Measurements from ENCODE around the gene USP12.
A peak's percentile ranks its signal among the peaks of the same experiment; 100 is the strongest.
"Not testable (repeated sequence)": the region's sequence is repeated elsewhere in the genome, so short reads cannot be mapped to it uniquely, and the experiment has no call there.

USP12 gene, protein sequence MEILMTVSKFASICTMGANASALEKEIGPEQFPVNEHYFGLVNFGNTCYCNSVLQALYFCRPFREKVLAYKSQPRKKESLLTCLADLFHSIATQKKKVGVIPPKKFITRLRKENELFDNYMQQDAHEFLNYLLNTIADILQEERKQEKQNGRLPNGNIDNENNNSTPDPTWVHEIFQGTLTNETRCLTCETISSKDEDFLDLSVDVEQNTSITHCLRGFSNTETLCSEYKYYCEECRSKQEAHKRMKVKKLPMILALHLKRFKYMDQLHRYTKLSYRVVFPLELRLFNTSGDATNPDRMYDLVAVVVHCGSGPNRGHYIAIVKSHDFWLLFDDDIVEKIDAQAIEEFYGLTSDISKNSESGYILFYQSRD

DNA sequence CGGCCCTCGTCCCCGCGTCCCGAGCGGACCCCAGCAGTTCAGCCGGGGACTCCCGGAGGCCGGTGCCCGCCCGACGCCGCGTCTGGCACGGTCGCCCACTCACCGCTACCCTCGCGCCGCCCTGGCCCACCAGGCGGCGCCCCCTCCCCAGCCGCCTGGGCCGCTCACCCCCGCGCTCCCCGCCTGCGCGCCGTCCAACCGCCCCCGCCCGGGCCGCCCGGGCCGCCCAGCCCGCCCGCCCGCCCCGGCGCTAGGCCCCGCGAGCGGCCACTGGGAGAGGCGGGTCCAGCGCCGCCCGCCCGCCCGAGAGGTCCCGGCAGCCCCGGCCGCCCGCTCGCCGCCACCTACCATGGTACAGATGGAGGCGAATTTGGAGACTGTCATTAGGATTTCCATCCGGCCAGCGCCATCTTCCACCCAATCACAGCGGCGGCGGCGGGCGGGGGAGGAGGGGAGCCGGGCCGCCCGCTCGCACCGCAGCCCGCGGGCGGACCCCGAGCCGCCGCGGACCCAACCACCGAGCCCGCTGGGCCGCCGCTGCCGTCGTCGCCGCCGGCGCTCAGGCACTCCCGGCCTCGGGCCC lies at the start of gene USP12:
TSS of gene USP12 (minus strand) at position 568 of the 583 bp plus-strand sequence. CDS start at position 396, 172 bp downstream.
- no peak for DNase-seq

DNA sequence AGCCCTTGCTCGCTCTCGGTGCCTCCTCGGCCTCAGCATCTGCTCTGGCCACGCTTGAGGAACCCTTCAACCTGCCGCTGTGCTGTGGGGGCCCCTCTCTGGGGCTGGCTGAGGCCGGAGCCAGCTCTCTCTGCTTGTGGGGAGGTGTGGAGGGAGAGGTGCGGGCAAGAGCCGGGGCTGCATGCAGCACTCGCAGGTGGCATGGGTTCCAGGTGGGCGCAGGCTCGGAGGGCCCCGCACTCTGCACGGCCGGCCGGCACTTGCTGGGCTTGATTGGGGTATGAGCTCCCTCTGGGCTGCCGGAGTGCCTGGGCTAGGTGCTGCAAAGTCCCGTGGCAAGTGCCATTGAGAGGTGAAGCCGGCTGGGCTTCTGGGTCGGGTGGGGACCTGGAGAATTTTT lies 48.0 kb upstream of the USP12 start:
- DNase-seq: no peak

DNA sequence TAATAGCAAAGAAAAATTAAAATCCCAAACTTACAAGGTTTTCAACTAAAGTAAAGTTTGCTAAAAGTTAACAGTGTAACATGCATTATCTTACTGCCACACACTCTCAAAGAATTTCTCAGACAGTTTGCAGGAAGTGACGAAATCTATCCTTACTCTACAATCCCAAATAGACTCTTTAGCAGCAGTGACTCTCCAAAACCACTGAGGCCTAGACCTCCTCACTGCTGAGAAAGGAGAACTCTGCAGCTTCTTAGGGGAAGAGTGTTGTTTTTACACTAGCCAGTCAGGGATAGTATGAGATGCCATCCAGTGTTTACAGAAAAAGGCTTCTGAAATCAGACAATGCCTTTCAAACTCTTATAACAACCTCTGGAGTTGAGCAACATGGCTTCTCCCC lies 47.2 kb upstream of the USP12 start:
- not testable (repeated sequence) for DNase-seq

DNA sequence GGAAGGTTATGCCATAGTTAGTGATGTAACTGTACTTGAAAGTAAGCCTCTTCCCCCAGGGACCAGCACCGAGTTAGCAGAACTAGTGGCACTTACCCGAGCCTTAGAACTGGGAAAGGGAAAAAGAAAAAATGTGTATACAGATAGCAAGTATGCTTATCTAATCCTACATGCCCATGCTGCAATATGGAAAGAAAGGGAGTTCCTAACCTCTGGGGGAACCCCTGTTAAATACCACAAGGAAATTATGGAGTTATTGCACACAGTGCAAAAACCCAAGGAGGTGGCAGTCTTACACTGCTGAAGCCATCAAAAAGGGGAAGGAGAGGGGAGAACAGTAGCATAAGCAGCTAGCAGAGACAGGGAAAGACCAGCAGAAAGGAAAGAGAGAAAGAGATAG lies 46.2 kb upstream of the USP12 start:
- not testable (repeated sequence) for DNase-seq

DNA sequence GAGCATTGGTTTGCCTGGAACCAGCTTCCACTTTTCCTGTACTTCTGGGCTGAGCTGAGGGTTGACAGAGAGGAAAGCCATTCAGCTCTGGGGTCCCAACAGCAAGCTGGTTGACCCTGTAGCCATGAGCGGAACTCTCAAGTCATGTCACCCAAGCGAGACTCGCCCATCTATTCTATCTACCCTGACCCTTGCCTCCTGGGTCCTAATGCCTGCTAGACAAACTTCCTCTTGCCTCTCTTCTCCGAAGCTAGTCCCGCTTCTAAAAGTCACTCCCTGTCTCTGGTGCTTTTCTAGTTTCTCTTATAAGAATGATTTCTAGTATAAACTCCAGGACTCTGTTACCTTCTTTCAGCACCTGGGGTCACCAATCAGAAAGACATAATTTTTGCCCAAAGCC lies 41.8 kb upstream of the USP12 start:
- not testable (repeated sequence) for DNase-seq

DNA sequence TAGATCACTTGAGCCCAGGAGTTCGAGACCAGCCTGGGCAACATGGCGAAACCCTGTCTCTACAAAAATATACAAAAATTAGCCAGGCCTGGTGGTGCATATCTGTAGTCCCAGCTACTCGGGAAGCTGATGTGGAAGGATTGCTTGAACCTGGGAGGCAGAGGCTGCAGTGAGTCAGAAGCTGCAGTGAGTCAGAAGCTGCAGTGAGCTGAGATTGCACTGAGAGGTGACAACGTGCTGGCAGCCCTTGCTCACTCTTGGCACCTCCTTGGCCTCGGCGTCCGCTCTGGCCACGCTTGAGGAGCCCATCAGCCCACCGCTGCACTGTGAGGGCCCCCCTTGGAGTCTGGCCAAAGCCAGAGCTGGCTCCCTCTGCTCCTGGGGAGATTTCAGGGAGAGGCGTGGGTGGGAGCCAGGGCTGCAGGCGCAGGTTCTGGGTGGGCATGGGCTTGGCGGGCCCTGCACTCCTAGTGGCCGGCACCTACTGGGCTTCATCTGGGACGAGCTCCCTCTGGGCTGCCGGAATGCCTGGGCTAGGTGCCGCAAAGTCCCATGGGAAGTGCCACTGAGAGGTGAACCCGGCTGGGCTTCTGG lies 40.3 kb upstream of the USP12 start:
- no peak for DNase-seq

DNA sequence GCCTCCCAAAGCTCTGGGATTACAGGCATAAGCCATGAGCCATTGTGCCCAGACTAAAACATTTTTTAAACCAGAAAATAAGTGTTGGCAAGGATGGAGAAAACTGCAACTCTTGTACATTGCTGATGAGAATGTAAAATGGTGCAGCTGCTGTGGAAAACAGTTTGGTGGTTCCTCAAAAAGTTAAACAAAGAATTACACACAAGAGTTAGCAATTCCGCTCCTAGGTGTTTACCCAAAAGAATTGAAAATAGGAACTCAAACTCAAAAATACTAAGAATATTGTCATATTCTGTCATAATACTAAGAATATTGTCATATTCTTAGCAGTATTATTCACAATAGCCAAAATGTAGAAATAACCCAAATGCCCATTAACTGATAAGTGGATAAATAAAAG lies 39.7 kb upstream of the USP12 start:
- DNase-seq: no peak

DNA sequence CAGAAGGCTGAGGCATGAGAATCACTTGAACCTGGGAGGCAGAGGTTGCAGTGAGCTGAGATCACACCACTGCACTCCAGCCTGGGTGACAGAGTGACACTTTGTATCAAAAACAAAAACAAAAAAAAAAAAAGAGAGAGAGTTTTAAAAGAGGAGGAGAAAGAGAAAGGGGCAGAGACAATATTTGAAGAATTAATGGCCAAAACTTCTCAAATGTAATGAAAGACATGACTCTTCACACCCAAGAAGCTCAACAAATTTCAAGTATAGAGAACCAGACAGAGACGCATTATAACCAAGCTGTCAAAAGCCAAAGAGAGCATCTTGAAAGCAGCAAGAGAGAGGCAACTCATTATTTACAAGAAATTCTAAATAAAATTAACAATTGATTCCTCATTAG lies 36.9 kb upstream of the USP12 start:
- DNase-seq: no peak

DNA sequence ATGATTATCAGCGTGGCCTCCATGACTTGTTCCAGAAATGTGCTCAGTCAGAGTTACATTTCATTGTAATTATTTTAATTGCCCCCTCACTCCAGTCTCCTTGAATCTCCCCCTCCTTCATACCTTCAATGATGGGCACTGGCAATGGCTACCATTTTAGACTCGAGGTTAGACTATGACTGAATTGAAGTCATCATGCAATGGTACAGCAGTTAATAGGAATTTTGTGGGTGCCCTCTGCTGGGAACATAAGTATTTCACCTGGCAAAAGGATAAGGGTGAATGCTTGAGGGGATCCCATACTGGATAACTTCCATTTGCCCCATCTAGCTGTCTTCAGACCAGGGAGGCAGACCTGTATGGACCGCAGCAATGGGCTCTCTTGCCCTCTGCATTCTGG lies 32.2 kb upstream of the USP12 start:
- peak; percentile 16 for DNase-seq

DNA sequence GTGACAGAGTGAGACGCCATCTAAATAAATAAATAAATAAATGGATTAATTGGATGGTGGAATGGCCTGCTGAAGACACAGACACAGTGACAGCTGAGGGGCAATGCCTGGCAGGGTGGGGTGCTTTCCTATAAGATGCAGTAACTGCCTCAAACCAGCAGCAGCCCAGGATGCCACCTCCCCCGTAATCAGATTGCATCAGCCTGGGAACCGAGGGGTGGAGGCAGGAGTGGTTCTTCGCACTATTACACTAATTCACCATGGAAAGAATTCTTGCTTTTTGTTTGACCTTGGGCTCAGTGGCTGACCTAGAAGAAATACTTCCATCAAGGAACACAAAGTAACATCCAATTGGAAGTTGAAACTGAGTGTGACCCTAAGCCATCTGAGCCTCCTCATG lies 31.6 kb upstream of the USP12 start:
- no peak for DNase-seq

DNA sequence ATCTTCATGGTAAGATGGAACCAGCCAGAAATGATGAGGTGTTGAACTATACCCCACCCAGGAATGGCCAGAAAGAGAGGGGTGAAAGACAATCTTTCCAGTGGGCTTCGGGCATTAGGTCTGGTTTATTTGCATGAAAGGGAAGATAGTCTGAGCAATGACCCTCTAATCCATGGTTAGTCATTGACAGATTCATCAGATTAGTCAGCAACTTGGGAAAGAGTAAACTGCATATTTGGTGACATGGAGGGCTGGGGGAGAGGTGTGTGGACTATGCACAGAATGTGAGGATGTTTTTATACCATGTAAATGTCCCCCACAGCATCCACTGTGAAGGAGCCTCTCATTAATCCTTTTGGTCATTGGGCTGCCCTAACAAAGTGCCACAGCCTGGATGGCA lies 30.1 kb upstream of the USP12 start:
- no peak for DNase-seq

DNA sequence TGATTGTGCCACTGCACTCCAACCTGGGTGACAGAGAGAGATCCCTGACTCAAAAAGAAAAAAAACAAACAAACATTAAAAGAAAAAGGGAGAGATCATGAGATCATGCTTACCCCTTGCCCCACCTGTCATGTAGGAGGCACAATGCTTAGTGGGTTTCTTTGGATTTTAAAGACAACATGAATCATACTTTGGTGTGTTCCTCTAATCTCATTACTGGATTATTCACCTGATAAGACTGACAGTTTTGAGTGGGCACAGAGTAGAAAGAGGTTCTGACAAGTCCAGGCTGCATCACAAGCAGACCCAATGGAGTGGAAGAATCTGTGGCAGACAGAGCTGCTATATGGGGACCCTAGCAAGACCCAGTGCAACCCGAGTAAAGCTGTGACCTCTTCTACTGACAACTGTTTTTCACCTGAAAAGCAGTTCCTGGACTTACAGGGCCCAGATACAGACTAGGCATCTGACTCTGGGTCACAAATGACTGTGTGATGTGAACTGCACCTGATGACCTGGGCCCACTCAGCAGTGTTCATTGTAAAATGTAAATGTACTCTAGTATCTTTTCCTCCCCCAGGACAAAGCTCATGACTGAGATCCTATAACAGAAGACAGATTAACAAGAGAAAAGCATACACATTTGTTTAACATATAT lies 28.9 kb upstream of the USP12 start:
- DNase-seq: no peak

DNA sequence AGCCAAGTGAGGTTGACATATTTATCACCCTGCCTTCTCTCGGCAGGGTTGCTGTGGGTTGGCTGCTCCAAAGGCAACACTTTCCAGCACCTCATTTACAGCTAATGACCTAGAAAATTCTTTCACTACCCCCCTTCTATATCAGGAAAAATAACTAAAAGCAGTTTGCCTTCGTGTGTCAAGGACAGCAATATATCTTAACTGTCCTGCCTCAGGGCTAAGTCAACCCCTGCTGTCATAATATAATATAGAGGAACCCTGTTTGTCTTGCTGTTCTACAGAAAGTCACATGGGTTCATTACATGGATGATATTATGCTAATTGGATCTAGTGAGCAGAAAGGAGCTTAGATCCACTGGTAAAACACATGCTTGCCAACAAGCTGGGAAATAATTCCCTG lies 28.1 kb upstream of the USP12 start:
- no peak for DNase-seq

DNA sequence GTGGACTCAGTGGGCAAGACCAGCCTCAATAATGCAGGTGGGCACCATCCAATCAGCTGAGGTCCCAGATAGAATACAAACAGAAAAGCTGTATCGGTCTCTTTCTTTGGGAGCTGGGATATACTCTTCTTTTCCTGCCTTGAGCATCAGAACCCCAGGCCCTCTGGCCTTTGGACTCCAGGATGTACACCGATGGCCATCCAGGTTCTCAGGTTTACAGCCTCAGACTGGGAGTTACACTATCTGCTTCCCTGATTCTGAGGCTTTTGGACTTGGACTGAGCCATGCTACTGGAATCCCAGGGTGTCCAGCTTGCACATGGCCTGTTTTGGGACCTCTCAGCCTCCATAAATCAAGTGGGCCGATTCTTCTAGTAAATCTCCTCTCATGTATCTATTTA lies 27.6 kb upstream of the USP12 start:
- no peak for DNase-seq

DNA sequence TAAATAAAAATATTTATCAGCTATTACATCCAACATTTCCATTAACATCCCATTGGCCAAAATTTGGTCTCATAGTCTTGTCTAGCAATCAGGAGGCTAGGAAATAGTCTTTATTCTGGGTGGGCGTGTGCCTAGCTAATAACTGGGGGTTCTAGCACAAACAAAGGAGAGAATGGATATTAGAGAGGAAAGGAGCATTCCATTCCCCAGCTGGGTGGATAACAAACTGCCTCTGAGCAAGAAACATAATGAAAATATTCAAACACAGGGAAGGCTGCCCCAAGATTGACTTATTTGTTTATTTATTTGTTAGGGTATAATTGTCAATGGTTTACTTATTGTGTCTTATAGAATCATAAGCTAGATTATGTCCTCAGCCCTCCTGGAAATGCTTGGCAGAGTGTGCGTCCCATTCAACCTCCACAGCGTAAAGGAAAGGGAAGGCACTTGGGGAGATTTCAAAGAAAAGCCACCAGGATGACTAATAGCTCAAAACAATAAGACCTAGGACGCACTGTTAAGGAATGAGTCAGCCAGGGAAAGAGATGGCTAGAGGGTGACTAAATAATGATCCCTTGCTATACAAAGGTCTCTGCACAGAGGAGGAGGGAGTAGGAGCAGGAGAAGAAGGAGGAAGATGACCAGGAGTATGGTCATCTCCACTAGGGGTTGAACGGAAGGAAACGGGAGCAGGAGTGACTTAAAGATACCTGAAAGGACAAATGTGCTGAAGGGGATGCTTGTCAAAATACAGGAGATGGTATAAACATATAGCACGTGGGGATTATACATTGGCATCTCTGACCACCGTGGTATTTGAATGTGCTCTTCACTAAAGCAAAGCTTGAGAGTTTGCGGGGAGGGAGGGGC lies 23.5 kb upstream of the USP12 start:
- no peak for DNase-seq

DNA sequence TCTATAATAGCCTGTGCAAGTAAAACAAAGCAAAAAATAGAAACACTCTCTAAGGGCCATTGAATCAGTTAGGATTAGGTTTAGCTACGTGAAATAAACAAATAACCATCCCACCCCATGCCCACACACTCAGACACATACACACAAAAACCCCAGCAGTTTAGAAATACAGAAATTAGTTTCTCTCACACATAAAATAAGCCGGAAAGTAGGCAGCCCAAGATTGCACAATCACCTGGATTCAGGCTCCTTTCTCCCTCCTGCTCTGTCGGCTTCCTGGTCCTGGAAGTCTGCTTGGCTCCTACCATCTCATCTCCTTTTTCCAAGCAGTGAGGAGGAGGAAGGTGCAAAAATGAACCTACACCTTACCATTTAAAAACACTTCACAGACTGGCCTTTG lies 22.6 kb upstream of the USP12 start:
- no peak for DNase-seq

DNA sequence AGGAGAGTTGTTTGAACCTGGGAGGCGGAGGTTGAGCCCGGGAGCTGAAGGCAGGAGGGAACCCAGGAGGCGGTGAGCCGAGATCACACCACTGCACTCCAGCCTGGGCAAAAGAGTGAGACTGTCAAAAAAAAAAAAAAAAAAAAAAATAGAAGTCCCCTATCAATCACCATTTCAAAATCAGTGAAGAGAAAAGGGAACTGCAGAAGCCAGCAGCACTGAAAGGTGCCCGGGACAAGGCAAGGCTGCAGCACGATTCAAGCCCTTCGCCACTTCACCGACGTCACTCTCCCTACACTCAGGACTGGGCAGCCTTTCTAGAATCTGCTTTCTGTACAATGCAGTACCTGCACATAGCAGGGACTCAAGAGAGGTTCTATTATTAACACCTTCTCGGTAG lies 21.9 kb upstream of the USP12 start:
- no peak for DNase-seq

DNA sequence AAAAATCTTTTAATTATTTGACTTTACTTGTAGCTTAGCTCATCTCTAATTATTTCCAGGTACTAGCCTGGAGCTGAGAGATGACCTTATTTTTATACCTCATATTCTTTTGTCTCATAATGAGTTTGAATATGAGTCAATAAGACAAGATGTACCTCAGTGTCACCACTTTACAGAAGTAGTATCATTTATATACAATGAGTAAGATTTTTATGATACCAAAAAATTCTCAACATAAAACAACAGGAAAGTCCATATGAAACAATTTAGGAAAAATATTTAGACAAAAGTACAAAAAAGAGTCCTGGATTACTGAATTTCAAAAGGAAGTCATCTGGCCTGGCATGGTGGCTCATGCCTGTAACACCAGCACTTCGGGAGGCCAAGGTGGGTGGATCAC lies 21.4 kb upstream of the USP12 start:
- no peak for DNase-seq

DNA sequence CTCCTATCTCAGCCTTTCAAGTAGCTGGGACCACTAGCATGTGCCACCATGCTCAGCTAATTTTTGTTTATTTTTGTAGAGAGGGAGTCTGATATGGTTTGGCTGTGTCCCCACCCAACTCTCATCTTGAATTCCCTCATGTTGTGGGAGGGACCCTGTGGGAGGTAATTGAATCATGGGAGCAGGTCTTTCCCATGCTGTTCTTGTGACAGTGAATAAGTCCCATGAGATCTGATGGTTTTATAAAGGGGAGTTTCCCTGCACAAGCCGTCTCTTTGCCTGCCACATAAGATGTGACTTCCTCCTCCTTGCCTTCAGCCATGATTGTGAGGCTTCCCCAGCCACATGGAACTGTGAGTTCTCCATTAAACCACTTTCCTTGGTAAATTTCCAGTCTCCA lies 20.8 kb upstream of the USP12 start:
- not testable (repeated sequence) for DNase-seq

DNA sequence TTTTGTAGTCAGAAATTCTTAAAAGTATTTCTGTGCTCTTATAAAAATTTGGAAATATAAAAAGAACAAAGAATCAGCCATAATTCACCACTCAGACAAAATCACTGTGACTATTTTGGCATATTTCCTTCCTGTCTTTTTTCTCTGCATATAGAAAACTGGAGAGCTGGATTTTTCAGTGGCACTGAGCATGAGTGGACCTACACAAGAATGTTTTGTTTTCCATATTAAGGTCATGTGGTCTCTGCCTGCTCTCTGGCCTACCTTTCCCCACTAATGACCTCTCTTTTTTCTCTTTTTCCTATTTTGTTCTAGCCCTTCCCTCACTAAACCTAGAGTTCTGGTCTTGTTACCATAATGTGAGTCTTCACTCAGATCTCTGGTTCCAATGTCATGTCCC lies 17.6 kb upstream of the USP12 start:
- DNase-seq: no peak

DNA sequence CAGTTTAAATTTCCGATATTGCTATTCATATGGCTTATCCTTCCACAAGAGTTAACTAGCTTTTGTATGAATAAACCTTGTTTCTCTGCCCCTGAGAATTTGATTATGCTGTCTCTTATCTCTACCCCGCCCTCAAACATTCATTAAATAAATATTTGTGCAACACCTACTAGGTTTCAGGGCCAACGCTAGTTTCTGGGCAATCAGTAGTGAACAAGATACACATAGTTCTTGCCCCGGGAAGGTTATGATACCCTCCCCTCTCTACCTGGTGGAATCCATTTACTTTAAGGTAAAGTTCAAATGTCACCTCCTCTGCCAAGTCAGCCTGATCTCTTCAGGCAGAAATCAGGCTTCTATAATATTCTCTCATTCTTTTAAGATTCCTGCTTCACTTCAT lies 16.6 kb upstream of the USP12 start:
- DNase-seq: no peak

DNA sequence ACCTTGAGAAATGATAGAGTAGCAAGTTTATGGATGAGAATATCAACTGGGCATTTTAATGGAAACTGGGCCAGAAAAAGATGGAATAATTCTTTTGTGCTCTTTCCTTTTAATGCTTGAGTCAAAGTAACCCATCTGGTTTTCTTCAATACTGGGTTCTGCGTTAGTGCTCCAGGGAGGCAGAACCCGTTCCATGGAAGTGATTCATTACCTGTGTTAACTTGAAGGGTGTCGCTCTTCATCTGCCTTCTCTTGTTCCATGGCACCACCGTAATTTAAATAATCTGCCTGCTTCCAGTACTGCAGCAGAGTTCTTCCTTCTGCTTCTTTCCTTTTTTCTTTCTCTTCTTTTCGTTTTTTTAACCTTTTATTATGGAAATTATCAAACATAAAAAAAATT lies 14.7 kb upstream of the USP12 start:
- no peak for DNase-seq

DNA sequence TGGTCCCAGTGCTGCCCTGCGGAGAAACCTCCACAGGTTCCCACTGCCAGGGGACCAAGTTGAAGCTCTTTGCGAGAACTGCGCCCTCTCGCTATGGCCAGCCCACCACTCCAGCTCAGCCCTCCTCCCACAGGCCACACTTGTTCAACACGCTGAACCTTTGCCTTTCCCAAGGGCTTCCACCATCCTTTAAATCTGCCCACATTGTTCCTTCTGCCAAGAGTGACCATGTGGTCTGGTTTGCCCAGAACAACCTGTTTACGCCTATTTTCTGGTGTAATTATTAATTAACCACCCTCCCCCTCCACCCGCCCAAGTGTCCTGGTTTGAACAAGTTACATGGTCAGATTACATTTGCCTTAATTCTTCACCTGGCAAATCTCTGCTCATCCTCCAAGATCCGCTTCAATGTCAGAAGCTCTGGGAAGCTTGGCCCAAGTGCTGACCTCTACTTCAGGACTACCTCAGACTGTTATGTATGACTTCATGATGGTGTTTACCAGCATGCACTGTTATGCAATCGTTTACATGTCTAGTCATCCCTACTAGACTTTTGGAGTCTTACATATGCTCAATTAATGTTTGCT lies 12.0 kb upstream of the USP12 start:
- DNase-seq: no peak

Measured in CD4-positive, alpha-beta T cell treated with Interleukin-10 for 1 hour (primary cell).